NB4 (cell line): Measurements from ENCODE around the gene IFT52.

ENCODE experiments used
- MYC ChIP-seq: IDR thresholded peaks from 2 replicates; pipeline ENCODE4 v1.6.1; 2011; ENCODE audit warnings: low read depth, low read length
- TF ChIP-seq, protein P1 (sequence below): IDR thresholded peaks from 2 replicates; pipeline ENCODE4 v1.6.1; 2011; ENCODE audit warnings: low read depth, low read length

DNA sequence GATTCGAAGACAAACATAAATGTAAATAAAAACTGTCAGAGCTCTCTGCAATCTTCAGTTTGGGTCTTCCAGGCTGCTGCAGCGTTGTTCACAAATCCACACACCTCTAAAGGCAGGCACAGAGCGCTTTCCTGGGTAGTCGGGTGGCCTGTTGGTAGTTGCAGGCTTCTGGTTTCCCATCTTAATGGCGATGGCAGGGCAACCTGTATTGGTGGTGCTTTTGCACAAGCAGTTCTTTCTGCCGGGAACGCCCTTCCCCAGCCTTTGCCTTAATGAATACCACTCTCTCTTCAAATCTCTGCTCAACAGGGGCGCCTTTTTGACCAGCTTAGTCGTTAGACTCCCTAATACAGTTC lies 723 bp upstream of the IFT52 start:
- no peak for TF ChIP-seq MYC
- TF ChIP-seq, protein P1, sequence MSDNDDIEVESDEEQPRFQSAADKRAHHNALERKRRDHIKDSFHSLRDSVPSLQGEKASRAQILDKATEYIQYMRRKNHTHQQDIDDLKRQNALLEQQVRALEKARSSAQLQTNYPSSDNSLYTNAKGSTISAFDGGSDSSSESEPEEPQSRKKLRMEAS, result no peak
